Aorta (tissue), 5 donors: Measurements from ENCODE around the gene GJC1. TPM values are rescaled to one million over a fixed set of nuclear protein-coding genes. Genes with fewer than 3 reads are reported as not detected.

ENCODE experiments used
- ATAC-seq: fragments of 200-7000 bp; cut with Tn5 transposase; one replicate; pipeline ENCODE4 v1.9.1; 2022; ENCODE audit warnings: moderate library complexity; ENCODE audit not compliant: low FRiP score
- DNase-seq, 2 donors: peaks; one replicate each; pipeline ENCODE4 v3.0.0-alpha.2; 2020
- H3K27ac ChIP-seq, 2 donors: one replicate each; pipeline ENCODE4 v1.5.1; 2013; ENCODE audit warnings: low read length in 2 of 2, mild to moderate bottlenecking in 2 of 2, moderate library complexity in 2 of 2, control low read depth in 1 of 2, inconsistent platforms in 1 of 2, low read depth in 1 of 2
- H3K27me3 ChIP-seq, 2 donors: one replicate each; pipeline ENCODE4 v1.6.1; 2013; ENCODE audit warnings: control low read depth in 1 of 2, low read length in 1 of 2, mild to moderate bottlenecking in 1 of 2, moderate library complexity in 1 of 2; ENCODE audit not compliant: insufficient read depth in 2 of 2, control insufficient read depth in 1 of 2
- H3K36me3 ChIP-seq, 2 donors: one replicate each; pipeline ENCODE4 v1.6.1; 2013; ENCODE audit warnings: control low read depth in 1 of 2, low read length in 1 of 2, mild to moderate bottlenecking in 1 of 2; ENCODE audit not compliant: insufficient read depth in 2 of 2, control insufficient read depth in 1 of 2
- H3K4me1 ChIP-seq, 2 donors: one replicate each; pipeline ENCODE4 v1.6.1; 2013; ENCODE audit warnings: low read length in 2 of 2, control low read depth in 1 of 2, mild to moderate bottlenecking in 1 of 2, moderate library complexity in 1 of 2; ENCODE audit not compliant: insufficient read depth in 2 of 2, control insufficient read depth in 1 of 2
- H3K4me3 ChIP-seq, 2 donors: one replicate each; pipeline ENCODE4 v1.5.1; 2013; ENCODE audit warnings: low read length in 2 of 2, control low read depth in 1 of 2, mild to moderate bottlenecking in 1 of 2
- H3K9me3 ChIP-seq: one replicate; pipeline ENCODE4 v1.6.1; 2013; ENCODE audit warnings: mild to moderate bottlenecking, low read length; ENCODE audit not compliant: control insufficient read depth
- WGBS, 2 donors: extraction: QIAGEN DNeasy Blood & Tissue Kit; methylation state at CpG; one replicate each; pipeline ENCODE4 v1.1.7; 2013; 5-methylcytosine and 5-hydroxymethylcytosine counted together
- intact Hi-C, 2 donors: fragments of 100-400 bp; cut with DNase I; formaldehyde crosslinking; loops; one replicate each; pipeline versions ENCODE4 v1.14.2 to v1.15.0; 2022
- polyA plus RNA-seq, 2 donors: library from polyadenylated mRNA; stranded (reverse); fragments of 200-250 nt; gene quantifications; one replicate each; pipeline ENCODE4 v1.2.3, GENCODE V29; 2013
- total RNA-seq, 2 donors: library from RNA; stranded (reverse); fragmentation: NEBNext Ultra II Directional; extraction: Animal tissue kit (Norgen Biotek cat#: 25700); gene quantifications; one replicate each; pipeline ENCODE4 v1.2.1, GENCODE V29; 2021
- donor health status: healthy with polysubstance abuse.
- donor health status: Bipolar disorder and iron deficiency.
- donor health status: DM: no; HTN: no; CAD: no.
- donor health status: DM: no; HTN: no; CAD: no.
- donor health status: DM: yes; HTN: yes; CAD: no.

The GJC1 gene
- total and polyA plus RNA-seq, 4 donors = 2.9 to 34.3 (median 14.7) TPM

DNA sequence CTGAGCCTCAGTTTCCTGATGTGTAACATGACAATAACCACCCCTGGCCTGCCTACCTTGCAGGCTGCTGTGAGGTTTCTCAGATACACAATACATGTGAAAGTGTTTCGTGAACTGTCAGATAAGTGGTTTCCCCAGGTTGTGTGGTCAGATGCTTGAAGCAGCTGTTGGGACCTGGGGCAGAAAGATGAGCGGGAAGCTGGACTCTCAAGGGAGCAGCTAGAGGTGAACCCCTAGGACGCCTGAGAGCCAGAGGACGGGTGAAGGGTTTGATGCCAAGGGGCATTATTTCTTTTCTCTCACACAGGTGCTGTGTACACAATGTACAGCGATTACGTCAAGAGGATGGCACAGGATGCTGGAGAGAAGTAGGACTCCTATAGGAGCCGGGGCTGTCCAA, 19.9 kb upstream of the GJC1 start:
- WGBS, 2 donors = 80 to 89% methylated on average over 7 of the region's 7 CpGs
- Histone ChIP-seq H3K9me3 (no peaks in the 10 kb centered on the region), H3K4me1 (no peaks in the 10 kb centered on the region), H3K27me3 (no peaks in the 10 kb centered on the region), H3K4me3 (no peak overlapping the region), H3K27ac (no peak overlapping the region), H3K36me3 (peaks cover 0 to 4% of the 10 kb centered on the region in 2 donors)
- intact Hi-C loops = no loop called here
- no peak for DNase-seq
- peak; percentile 30 for ATAC-seq

DNA sequence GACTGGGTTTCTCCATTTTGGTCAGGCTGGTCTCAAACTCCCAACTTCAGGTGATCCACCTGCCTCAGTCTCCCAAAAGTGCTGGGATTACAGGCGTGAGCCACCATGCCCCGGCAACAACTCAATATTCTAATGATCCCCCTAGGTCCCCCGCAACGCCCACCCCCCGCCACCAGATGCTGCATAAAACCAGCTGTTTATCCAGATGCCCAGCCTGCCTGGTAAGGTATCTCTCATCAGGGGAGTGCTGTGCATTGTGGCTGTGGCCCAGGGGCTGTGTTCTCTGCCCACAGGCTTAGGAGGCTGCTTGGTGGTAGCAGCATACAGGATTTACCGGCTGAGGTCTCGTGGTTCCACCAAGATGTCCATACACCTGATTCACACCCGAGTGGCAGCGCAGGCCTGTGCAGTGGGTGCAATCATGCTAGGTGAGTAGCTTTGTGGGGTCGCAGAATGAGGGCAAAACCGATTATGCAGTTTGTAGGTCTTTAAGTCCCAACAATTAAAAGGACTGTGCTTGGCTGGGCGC, 18.9 kb upstream of the GJC1 start:
- Histone ChIP-seq H3K9me3 (no peaks in the 10 kb centered on the region), H3K27ac (no peak overlapping the region), H3K4me3 (no peak overlapping the region), H3K27me3 (no peaks in the 10 kb centered on the region), H3K4me1 (no peaks in the 10 kb centered on the region), H3K36me3 (peaks cover 0 to 4% of the 10 kb centered on the region in 2 donors)
- WGBS, 2 donors = 87 to 92% methylated on average over 12 of the region's 12 CpGs
- ATAC-seq (no peak), DNase-seq (no peak)
- intact Hi-C loops = no loop called here

DNA sequence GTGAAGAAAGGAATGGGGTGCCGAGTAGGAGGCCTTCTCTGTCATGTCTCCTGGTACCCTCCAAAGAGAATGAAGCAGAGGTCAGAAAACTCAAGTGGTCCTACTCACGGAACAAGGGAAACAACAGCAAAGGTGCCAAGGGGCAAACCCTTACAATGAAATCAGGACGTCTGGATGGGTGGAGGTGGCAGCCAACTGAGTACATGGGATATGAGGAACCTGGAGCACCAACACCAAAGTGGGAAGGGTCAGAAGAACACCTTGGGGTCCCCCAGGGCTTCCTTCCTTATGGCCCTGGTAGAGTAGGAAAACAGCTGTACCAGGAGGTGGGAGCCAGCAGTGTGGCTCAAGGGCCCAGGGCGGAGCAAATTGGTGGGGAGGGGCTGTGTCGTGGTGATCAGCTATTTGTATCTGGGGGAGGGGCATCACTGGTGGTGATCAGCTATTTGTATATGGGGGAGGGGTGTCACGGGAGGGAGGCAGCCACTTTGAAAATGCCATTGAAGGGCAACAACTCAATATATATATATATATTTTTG, 18.2 kb upstream of the GJC1 start:
- 60 to 65% methylated on average over 6 of the region's 6 CpGs for WGBS, 2 donors
- ATAC-seq (no peak), DNase-seq (no peak)
- Histone ChIP-seq H3K27me3 (no peaks in the 10 kb centered on the region), H3K36me3 (peaks cover 0 to 3% of the 10 kb centered on the region in 2 donors), H3K4me3 (no peak overlapping the region), H3K4me1 (no peaks in the 10 kb centered on the region), H3K27ac (no peak overlapping the region), H3K9me3 (no peaks in the 10 kb centered on the region)
- intact Hi-C loops = no loop called here

DNA sequence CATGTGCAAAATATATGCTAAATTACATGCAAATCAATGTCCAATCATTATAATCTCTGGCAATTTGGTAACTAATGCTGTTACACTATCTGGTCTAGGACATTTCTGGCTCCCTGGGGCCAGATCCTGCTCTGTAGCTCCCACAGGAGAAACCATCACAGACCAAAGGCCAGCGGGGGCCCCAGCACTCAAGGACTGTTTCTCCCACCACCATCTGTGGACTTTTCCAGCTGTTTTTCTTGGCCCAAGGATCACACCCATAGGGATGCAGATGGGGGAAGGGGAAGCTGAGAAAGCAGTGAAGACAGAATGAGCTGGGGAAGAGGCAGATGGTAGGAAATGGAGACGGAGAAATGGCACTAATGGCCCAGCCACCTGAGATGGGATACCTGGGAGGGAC, 17.5 kb upstream of the GJC1 start, which contains the start of gene HIGD1B:
Gene HIGD1B (plus strand): TSS at position 298 of the 400 bp plus-strand sequence. CDS start 270 bp downstream, outside the sequence.
- WGBS, 2 donors = 42 to 47% methylated on average over 2 of the region's 2 CpGs
- H3K27me3 ChIP-seq = no peaks in the 10 kb centered on the region
- no peaks in the 10 kb centered on the region for H3K36me3 ChIP-seq
- H3K4me3 ChIP-seq = no peak within 1 kb of the TSS
- H3K4me1 ChIP-seq = no peaks in the 10 kb centered on the region
- H3K9me3 ChIP-seq = no peaks in the 10 kb centered on the region
- no peak for ATAC-seq
- intact Hi-C loops = no loop called here
- no peak within 1 kb of the TSS for H3K27ac ChIP-seq
- no peak for DNase-seq

DNA sequence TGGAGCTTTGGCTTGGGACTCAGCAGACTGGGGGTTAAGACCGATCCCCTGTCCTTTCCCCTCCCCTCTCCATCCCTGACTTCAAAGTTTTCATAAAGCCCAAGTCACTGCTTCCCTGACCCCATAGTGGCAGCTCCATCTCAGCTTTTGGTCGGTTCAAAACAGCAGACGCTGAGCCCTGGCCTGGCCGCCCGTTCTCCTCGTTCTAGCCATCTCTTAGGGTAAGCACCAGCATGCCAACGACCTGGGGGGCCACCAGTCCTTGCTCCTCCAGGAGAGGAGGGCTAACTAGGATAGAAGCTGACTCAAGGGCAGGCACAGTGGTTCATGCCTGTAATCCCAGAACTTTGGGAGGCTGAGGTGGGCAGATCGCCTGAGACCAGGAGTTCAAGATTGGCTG, 16.1 kb upstream of the GJC1 start:
- intact Hi-C loops = no loop called here
- Histone ChIP-seq H3K27me3 (no peaks in the 10 kb centered on the region), H3K27ac (no peak overlapping the region), H3K4me1 (no peaks in the 10 kb centered on the region), H3K4me3 (no peak overlapping the region), H3K36me3 (no peaks in the 10 kb centered on the region), H3K9me3 (no peaks in the 10 kb centered on the region)
- DNase-seq (no peak), ATAC-seq (no peak)
- WGBS, 2 donors = 78% methylated on average over 8 of the region's 8 CpGs

DNA sequence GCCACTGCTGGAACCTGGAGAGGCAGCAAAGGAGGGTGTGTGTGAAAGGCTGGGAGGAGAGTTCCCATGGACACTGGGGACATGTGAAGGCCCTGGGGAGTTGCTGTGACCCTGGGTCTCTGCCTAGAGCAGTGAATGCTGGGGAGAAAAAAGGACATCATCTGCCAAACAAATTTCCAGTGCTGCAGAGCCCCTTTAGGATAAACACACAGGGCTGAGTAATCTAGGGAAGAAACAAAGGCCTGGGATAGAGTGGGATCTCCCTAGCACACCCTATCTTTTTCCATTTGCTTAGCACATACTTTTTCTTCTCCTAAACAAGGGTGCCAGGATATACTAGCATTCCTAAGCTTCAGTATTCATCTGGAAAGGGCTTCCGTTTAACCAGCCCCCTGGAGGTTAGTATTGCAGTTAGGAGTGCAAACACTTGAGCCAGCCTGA, 14.3 kb upstream of the GJC1 start:
- H3K27ac ChIP-seq = no peak overlapping the region
- 13 to 21% methylated on average over 1 of the region's 1 CpG for WGBS, 2 donors
- no peaks in the 10 kb centered on the region for H3K9me3 ChIP-seq
- H3K4me3 ChIP-seq = no peak overlapping the region
- no peaks in the 10 kb centered on the region for H3K4me1 ChIP-seq
- peak in 1 of 2 donors; percentile 43 for DNase-seq
- no peak for ATAC-seq
- H3K27me3 ChIP-seq = no peaks in the 10 kb centered on the region
- intact Hi-C loops = no loop called here
- no peaks in the 10 kb centered on the region for H3K36me3 ChIP-seq

DNA sequence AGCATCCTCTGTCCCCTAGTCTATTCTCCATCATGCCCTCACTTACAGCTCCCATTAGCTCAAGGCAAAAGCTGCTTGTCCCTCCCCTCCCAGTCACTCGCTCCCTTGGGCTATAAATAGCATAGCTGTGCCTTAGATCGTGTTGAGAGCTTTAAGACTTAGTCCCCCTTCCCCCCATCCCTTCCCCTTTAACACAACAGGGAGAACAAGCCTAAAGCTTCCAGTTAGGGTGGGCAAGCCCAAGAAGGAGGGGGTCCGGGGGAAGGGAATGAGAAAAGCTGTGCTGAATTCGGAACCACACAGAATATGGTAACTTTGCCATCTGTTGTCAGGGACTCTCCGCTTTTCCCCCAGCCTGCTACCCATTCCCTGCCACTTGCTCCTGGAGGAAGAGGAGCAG, 12.7 kb upstream of the GJC1 start:
- peak; percentile 70 for ATAC-seq
- H3K36me3 ChIP-seq = no peaks in the 10 kb centered on the region
- no peaks in the 10 kb centered on the region for H3K4me1 ChIP-seq
- intact Hi-C loops = no loop called here
- 17 to 18% methylated on average over 5 of the region's 5 CpGs for WGBS, 2 donors
- no peak overlapping the region for H3K4me3 ChIP-seq
- no peak overlapping the region for H3K27ac ChIP-seq
- DNase-seq = peak in 1 of 2 donors; percentile 7
- no peaks in the 10 kb centered on the region for H3K9me3 ChIP-seq
- no peaks in the 10 kb centered on the region for H3K27me3 ChIP-seq

DNA sequence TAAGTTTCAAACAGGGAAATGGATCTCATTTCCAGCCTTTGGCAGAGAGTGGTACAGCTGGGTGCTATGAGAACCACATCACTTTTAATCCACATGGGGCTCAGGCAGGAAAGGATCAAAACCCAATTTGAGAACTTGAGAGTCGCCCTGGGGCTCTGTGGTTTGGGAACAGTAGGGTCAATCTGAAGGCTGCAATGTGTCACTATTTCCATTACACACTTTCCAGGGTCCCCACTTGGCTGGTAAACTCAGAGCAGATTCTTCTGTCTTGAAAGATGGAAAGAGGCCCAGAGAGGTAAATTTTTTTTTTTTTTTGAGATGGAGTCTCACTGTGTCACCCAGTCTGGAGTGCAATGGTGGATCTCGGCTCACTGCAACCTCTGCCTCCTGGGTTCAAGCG, 10.8 kb upstream of the GJC1 start:
- intact Hi-C loops = no loop called here

DNA sequence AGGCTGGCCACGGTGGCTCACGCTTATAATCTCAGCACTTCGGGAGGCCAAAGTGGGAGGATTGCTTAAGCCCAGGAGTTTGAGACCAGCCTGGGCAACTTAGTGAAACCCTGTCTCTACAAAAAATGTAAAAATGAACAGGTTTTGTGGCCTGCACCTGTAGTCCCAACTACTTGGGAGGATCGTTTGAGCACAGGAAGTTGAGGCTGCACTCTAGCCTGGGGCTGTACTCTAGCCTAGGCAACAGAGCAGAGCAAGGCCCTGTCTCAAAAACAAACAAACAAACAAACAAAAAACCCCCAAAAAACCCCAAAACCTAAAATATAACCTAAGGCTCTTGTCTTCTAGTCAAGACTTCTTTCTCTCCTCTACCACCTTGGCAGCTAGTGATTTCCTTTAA, 10.2 kb upstream of the GJC1 start:
- Histone ChIP-seq H3K36me3 (no peaks in the 10 kb centered on the region), H3K27me3 (no peaks in the 10 kb centered on the region), H3K4me3 (no peak overlapping the region), H3K4me1 (no peaks in the 10 kb centered on the region), H3K27ac (no peak overlapping the region), H3K9me3 (no peaks in the 10 kb centered on the region)
- DNase-seq (no peak), ATAC-seq (no peak)
- 82 to 89% methylated on average over 4 of the region's 4 CpGs for WGBS, 2 donors
- intact Hi-C loops = no loop called here

More for the DNA sequence above, 10.8 kb upstream of the GJC1 start:
- DNase-seq (peak in 1 of 2 donors; percentile 2), ATAC-seq (no peak)
- no peaks in the 10 kb centered on the region for H3K9me3 ChIP-seq
- no peaks in the 10 kb centered on the region for H3K36me3 ChIP-seq
- no peaks in the 10 kb centered on the region for H3K4me1 ChIP-seq
- H3K27ac ChIP-seq = no peak overlapping the region
- 76 to 81% methylated on average over 3 of the region's 3 CpGs for WGBS, 2 donors
- H3K27me3 ChIP-seq = no peaks in the 10 kb centered on the region
- H3K4me3 ChIP-seq = no peak overlapping the region
